Measurements from ENCODE around the gene BOD1. TPM values are rescaled to one million over a fixed set of nuclear protein-coding genes. Genes with fewer than 3 reads are reported as not detected.

Gene BOD1
- total RNA-seq, 1 donor from 2014 or later = 40.9 TPM

GRCh38 chr5:173564106-173564505 lies 52.3 kb downstream of the BOD1 start:
- Histone ChIP-seq H3K27me3 (peaks cover 5% of the 10 kb centered on the region), H3K36me3 (no peaks in the 10 kb centered on the region), H3K9me3 (peaks cover 5% of the 10 kb centered on the region), H3K27ac (no peak overlapping the region), H3K4me1 (no peaks in the 10 kb centered on the region), H3K4me3 (no peak overlapping the region)
- no peak for ATAC-seq
- no peak for TF ChIP-seq CTCF (IDR thresholded peaks at IDR 0.05)
- DNase-seq = no peak
- intact Hi-C loops (cut with DNase I) = no loop called here

- DNase-seq = no peak
- no peak for ATAC-seq
- Histone ChIP-seq H3K27ac (no peak overlapping the region), H3K27me3 (peaks cover 5% of the 10 kb centered on the region), H3K4me1 (no peaks in the 10 kb centered on the region), H3K4me3 (no peak overlapping the region), H3K36me3 (no peaks in the 10 kb centered on the region), H3K9me3 (peaks cover 5% of the 10 kb centered on the region)
- intact Hi-C loops (cut with DNase I) = no loop called here
- TF ChIP-seq CTCF (IDR thresholded peaks at IDR 0.05) = no peak
Measured at GRCh38 chr5:173563246-173563645, 53.2 kb downstream of the BOD1 start.

- no peak for DNase-seq
- no peak for ATAC-seq
- intact Hi-C loops (cut with DNase I) = no loop called here
- Histone ChIP-seq H3K27me3 (peaks cover 5% of the 10 kb centered on the region), H3K4me1 (no peaks in the 10 kb centered on the region), H3K9me3 (peaks cover 5% of the 10 kb centered on the region), H3K4me3 (no peak overlapping the region), H3K36me3 (no peaks in the 10 kb centered on the region), H3K27ac (no peak overlapping the region)
- no peak for TF ChIP-seq CTCF (IDR thresholded peaks at IDR 0.05)
Measured at GRCh38 chr5:173562451-173562850, 54.0 kb downstream of the BOD1 start.
